Endothelial cell of umbilical vein (primary cell): Measurements from ENCODE around the gene EML3. TPM values are rescaled to one million over a fixed set of nuclear protein-coding genes. Genes with fewer than 3 reads are reported as not detected.

Experiments
- BruUV-seq: library from RNA; stranded (reverse); fragments of 400-500 nt; replicated peaks from 2 replicates; lab custom pipeline; 2021; lab: Mats Ljungman, UMichigan
- CTCF ChIA-PET: fragments of 300-600, 350-600 bp; sonication (Branson Sonifier 250); formaldehyde crosslinking; loops from one replicate; lab custom pipeline; 2021; ENCODE audit warnings: antibody characterized with exemption, inconsistent platforms; lab: Charles Lee
- POLR2A ChIA-PET: fragments of 300-600, 350-600 bp; sonication (Branson Sonifier 250); formaldehyde crosslinking; loops from one replicate; lab custom pipeline; 2021; ENCODE audit warnings: antibody characterized with exemption, inconsistent platforms; lab: Charles Lee
- DNase-seq: peaks from one replicate; pipeline ENCODE4 v3.0.0-alpha.2; 2011; ENCODE audit warnings: low read depth, low spot score
- FAIRE-seq: peaks from 2 replicates; lab custom pipeline; 2011; peaks lifted over from hg19 to GRCh38; lab: Jason Lieb, UNC
- H2AFZ ChIP-seq: 2 replicates; pipeline ENCODE4 v1.6.0; 2012; ENCODE audit warnings: low read depth, low read length, control low read depth, inconsistent platforms
- H3K27ac ChIP-seq: 2 replicates; pipeline ENCODE4 v1.5.1; 2011; ENCODE audit warnings: low read depth, mild to moderate bottlenecking, control low read depth, low read length, moderate library complexity; ENCODE audit not compliant: insufficient read depth
- H3K27me3 ChIP-seq, 2 experiments: 2 replicates each; pipeline versions ENCODE4 v1.6.0 to v1.6.1; 2011; ENCODE audit warnings: low read length in 2 of 2, mixed read lengths in 1 of 2; ENCODE audit not compliant: control insufficient read depth in 2 of 2, insufficient read depth in 2 of 2
- H3K36me3 ChIP-seq, 2 experiments: 2 replicates in 1 of 2; 3 replicates in 1 of 2; pipeline ENCODE4 v1.5.1; 2011; ENCODE audit warnings: low read length in 2 of 2, mild to moderate bottlenecking in 1 of 2, moderate library complexity in 1 of 2; ENCODE audit not compliant: control insufficient read depth in 2 of 2, insufficient read depth in 2 of 2; ENCODE audit errors: extremely low read depth in 1 of 2
- H3K4me1 ChIP-seq: 3 replicates; pipeline ENCODE4 v1.5.1; 2011; ENCODE audit warnings: mild to moderate bottlenecking, low read length; ENCODE audit not compliant: control insufficient read depth, insufficient read depth; ENCODE audit errors: extremely low read depth
- H3K4me2 ChIP-seq: 2 replicates; pipeline ENCODE4 v1.6.1; 2011; ENCODE audit warnings: low read length, control low read depth, mixed read lengths; ENCODE audit not compliant: insufficient read depth
- H3K4me3 ChIP-seq, 3 experiments: fragments of 200-600 bp in 1 of 3; sonication (generic), shearing (Covaris generic) in 1 of 3; replicated peaks in 1 of 3; 2 replicates each; pipeline ENCODE4 v1.5.1; 2011 to 2016; ENCODE audit warnings: control low read depth in 3 of 3, low read length in 3 of 3, mild to moderate bottlenecking in 2 of 3, inconsistent platforms in 1 of 3, low read depth in 1 of 3, moderate library complexity in 1 of 3; ENCODE audit not compliant: insufficient read depth in 1 of 3
- H3K79me2 ChIP-seq: 2 replicates; pipeline ENCODE4 v1.6.0; 2012; ENCODE audit warnings: low read length, inconsistent platforms; ENCODE audit not compliant: control insufficient read depth, insufficient read depth
- H3K9ac ChIP-seq: replicated peaks from 2 replicates; pipeline ENCODE3; 2011; ENCODE audit warnings: low read length, control low read depth; ENCODE audit not compliant: insufficient read depth; ENCODE audit errors: extremely low read depth
- H3K9me1 ChIP-seq: replicated peaks from 3 replicates; pipeline ENCODE4 v1.6.0; 2011; ENCODE audit warnings: mild to moderate bottlenecking, low read length; ENCODE audit not compliant: control insufficient read depth, insufficient read depth; ENCODE audit errors: extremely low read depth
- H3K9me3 ChIP-seq: replicated peaks from 2 replicates; pipeline ENCODE4 v1.5.1; 2012; ENCODE audit warnings: low read length, inconsistent platforms; ENCODE audit not compliant: control insufficient read depth, insufficient read depth
- H4K20me1 ChIP-seq: replicated peaks from 2 replicates; pipeline ENCODE3; 2011; ENCODE audit warnings: mild to moderate bottlenecking, low read length; ENCODE audit not compliant: control insufficient read depth, insufficient read depth; ENCODE audit errors: extremely low read depth
- CTCF ChIP-seq, 2 donors: IDR thresholded peaks; 1 replicate in 1 of 2; 2 replicates in 1 of 2; pipeline ENCODE4 v1.5.1; 2011; ENCODE audit warnings: low read length in 2 of 2, mild to moderate bottlenecking in 2 of 2, moderate library complexity in 2 of 2, control low read depth in 1 of 2, inconsistent platforms in 1 of 2, low read depth in 1 of 2; ENCODE audit not compliant: insufficient read depth in 1 of 2; ENCODE audit errors: extremely low read depth in 1 of 2
- EZH2 ChIP-seq: IDR thresholded peaks from 2 replicates; pipeline ENCODE4 v1.6.1; 2012; ENCODE audit warnings: borderline replicate concordance, low read depth, mild to moderate bottlenecking, moderate library complexity, low read length, inconsistent platforms; ENCODE audit not compliant: severe bottlenecking
- FOS ChIP-seq: IDR thresholded peaks from 2 replicates; pipeline ENCODE4 v1.6.1; 2011; ENCODE audit warnings: mild to moderate bottlenecking, low read length, moderate library complexity, borderline replicate concordance; ENCODE audit not compliant: insufficient read depth
- GATA2 ChIP-seq: IDR thresholded peaks from 2 replicates; pipeline ENCODE4 v1.7.0; 2011; ENCODE audit warnings: low read depth, mild to moderate bottlenecking, moderate library complexity, mixed read lengths, low read length; ENCODE audit not compliant: insufficient read length, insufficient read depth
- JUN ChIP-seq: IDR thresholded peaks from 2 replicates; pipeline ENCODE4 v1.6.1; 2011; ENCODE audit warnings: borderline replicate concordance, low read depth; ENCODE audit not compliant: insufficient read length, insufficient read depth
- MAX ChIP-seq: IDR thresholded peaks from 2 replicates; pipeline ENCODE4 v1.6.1; 2011; ENCODE audit not compliant: insufficient read depth, insufficient read length
- MYC ChIP-seq: IDR thresholded peaks from one replicate; pipeline ENCODE4 v1.6.1; 2011; ENCODE audit warnings: mild to moderate bottlenecking, low read depth, low read length
- POLR2A ChIP-seq: IDR thresholded peaks from 2 replicates; pipeline ENCODE4 v1.6.1; 2012; ENCODE audit warnings: low read depth, mild to moderate bottlenecking, control low read depth, low read length
- POLR2AphosphoS5 ChIP-seq: IDR thresholded peaks from 2 replicates; pipeline ENCODE4 v1.6.1; 2012; ENCODE audit warnings: low read depth, mild to moderate bottlenecking, control low read depth, low read length, moderate library complexity; ENCODE audit not compliant: insufficient read depth
- dilution Hi-C: fragments of 300-500 bp; cut with MboI; formaldehyde crosslinking; loops from one replicate; pipeline ENCODE4 v1.15.0; 2019; ENCODE audit warnings: low sequenced_read_pairs; ENCODE audit not compliant: extremely low pct_ligation_motif_present
- intact Hi-C: fragments of 100-400 bp; cut with micrococcal nuclease; formaldehyde crosslinking; loops from one replicate; pipeline ENCODE4 v1.10.0; 2022
- polyA plus RNA-seq, 4 experiments: library from polyadenylated mRNA; depleted of rRNA in 3 of 4; stranded (reverse) in 3 of 4; unstranded in 1 of 4; fragments of >200 nt; gene quantifications; 2 replicates each; pipeline versions ENCODE4 v1.2.1 to v1.2.3, GENCODE V29; 2011 to 2012; ENCODE audit warnings: missing spikeins in 1 of 4
- total RNA-seq: library from RNA; stranded (reverse); gene quantifications from 2 replicates; pipeline ENCODE4 v1.2.3, GENCODE V29; 2021

The EML3 gene
- total and polyA plus RNA-seq, 2 donors (not counting 3 experiments of a cell fraction or from before 2014, with no cell fraction given): 75.7 to 101 TPM

GRCh38 chr11:62558669-62559068, 53.9 kb downstream of the EML3 start:
- peaks cover 16 to 18% of the 10 kb centered on the region in 2 experiments for H3K36me3 ChIP-seq
- CTCF ChIA-PET: interaction anchor here (1.6 to 15.7 kb wide), 4 partner anchors 15 to 164 kb away, joined by 3 to 376 read pairs (median 130); partner anchors contain the start of gene AHNAK
- no peak for FAIRE-seq
- dilution Hi-C loops (no loop called here), intact Hi-C loops (no loop called here)
- TF ChIP-seq MYC (no peak), CTCF (IDR thresholded peaks at IDR 0.05; ENCODE audit: extremely low read depth in 1 of 2, insufficient read depth in 1 of 2, low read depth in 1 of 2, low read length in 2 of 2) (no peak), EZH2 (no peak), JUN (no peak), MAX (no peak), POLR2AphosphoS5 (no peak), GATA2 (no peak), POLR2A (no peak), FOS (no peak)
- no peak overlapping the region for H3K27ac ChIP-seq
- H3K27me3 ChIP-seq: no peaks in the 10 kb centered on the region
- DNase-seq: no peak
- H4K20me1 ChIP-seq: peaks cover 2% of the 10 kb centered on the region
- no peak overlapping the region for H2AFZ ChIP-seq
- POLR2A ChIA-PET: interaction anchor here (3.8 kb wide), 1 partner anchor 15 kb away, joined by 13 read pairs; the partner anchor contains the start of gene EEF1G
- H3K4me1 ChIP-seq: peaks cover 52% of the 10 kb centered on the region
- no peak overlapping the region for H3K4me3 ChIP-seq
- H3K9me1 ChIP-seq: no peaks in the 10 kb centered on the region
- H3K79me2 ChIP-seq: peaks cover 22% of the 10 kb centered on the region
- H3K4me2 ChIP-seq: no peak overlapping the region
- BruUV-seq: no TSS peak
- H3K9me3 ChIP-seq: no peaks in the 10 kb centered on the region
- no peak overlapping the region for H3K9ac ChIP-seq
